IPS DF 4.7 (cell line): ENCODE results near the gene TENM4.
"Not testable (repeated sequence)": the region's sequence is repeated elsewhere in the genome, so short reads cannot be mapped to it uniquely, and the experiment has no call there.

Source experiments
- DNase-seq: peaks from one replicate; pipeline ENCODE4 v3.0.0-alpha.2; 2013; ENCODE audit warnings: low spot score; ENCODE audit errors: extremely low read depth

Gene TENM4

DNA sequence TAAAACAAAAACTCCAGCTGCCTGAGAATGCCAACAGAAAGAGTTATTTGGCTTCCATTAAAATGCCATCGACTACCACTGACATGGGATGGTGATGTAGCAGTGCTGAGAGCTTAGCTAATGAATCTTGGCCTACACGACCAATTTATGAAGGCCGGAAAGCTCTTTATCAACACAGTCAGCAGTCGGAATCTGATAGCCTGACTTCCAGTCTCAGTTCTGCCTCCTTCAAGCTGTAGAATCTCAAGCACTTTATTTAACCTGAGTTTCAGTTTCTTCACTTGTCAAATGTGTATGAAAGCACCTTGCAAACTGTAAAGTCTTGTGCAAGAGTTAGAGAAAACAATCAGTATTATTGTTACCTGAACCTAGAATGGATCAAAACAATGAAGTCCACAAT, 530.5 kb downstream of the TENM4 start:
- DNase-seq, result no peak

GRCh38 chr11:78909386-78909785, 531.4 kb downstream of the TENM4 start:
- DNase-seq, result no peak

- DNase-seq, result no peak
Measured at GRCh38 chr11:78907636-78908035, 533.2 kb downstream of the TENM4 start.

DNA sequence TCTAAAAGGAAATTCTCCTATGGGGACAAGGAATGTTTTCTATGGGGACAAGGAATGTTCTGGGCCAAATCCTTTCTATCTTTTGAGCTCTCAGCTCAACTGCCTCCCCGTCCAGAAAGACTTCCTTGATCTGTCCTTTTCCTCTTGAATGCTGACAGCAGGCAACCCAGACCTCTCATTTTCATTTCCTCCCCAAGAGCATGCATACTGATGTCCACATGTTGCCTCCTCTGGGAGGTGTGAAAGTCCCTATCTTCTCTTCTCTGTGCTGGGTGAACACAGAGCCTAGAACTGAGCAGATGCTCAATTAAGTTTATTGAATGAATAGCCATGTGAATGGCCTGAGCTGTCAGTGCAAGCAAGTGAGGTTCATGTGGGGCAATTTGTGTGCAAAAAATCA, 534.3 kb downstream of the TENM4 start:
- DNase-seq, result no peak

GRCh38 chr11:78905756-78906155, 535.1 kb downstream of the TENM4 start:
- no peak for DNase-seq

DNA sequence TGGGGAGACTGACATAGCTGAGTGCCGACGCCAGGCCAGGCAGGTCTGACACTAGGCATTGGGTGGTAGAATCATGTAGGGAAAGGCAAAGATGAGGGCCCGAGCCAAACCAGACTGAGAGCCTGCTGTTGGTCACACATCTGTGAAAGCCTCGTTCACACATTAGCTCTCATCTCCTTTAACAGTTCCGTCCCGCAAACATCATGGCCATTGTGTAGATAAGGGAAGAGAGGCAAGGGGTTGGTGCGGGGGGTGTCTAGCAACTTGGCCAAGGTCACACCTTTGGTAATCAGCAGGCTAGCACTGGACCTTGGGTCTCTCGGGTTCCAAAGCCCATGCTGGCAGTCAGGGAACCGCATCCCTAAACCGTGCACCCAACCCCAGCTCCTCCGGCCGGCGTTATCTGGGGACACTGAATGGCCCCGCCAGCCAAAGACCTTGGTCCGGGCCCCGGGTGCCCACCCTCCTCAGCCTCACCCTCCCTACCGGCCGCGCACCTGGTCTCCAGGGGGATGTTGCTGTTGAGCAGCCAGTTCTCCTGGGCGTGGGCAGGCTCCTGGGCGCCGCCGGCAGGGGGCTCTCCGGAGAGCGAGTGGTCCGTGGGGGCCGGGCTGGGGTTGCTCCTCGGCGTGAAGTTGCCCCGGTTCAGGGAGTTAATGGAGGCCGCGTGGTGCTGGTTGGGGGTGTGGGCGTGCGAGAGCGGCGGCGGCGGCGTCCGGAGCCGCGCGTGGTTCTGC, 537.9 kb downstream of the TENM4 start:
- no peak for DNase-seq

DNA sequence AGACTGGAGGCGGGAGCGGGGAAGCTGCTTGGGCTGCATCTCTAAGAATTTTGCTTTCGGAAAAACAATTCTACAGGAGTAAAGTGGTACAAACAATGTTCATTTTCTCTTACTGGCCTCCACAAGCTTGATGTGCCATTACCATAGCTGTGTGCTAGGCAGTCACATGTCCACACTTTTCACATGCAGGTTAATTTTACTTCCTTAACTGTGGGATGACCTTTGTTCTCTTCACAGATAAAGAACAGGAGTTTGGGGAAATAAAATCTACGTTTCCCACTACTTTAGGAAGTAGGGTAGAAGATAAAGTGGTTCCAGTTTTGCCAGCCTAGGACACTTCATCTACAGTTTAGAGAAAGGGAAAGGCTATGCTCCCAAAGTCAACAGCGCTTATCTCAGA, 539.0 kb downstream of the TENM4 start:
- DNase-seq, result no peak

GRCh38 chr11:78898266-78898775, 542.5 kb downstream of the TENM4 start:
- no peak for DNase-seq

GRCh38 chr11:78893996-78894395, 546.8 kb downstream of the TENM4 start:
- DNase-seq, result no peak

- no peak for DNase-seq
Measured at GRCh38 chr11:78889698-78890097, 551.1 kb downstream of the TENM4 start.

- DNase-seq, result no peak
Measured at GRCh38 chr11:78886616-78887015, 554.2 kb downstream of the TENM4 start.

GRCh38 chr11:78884761-78885160, 556.1 kb downstream of the TENM4 start:
- no peak for DNase-seq

- DNase-seq, result no peak
Measured at GRCh38 chr11:78883506-78883905, 557.3 kb downstream of the TENM4 start.

GRCh38 chr11:78879094-78879980, 561.5 kb downstream of the TENM4 start:
- not testable (repeated sequence) for DNase-seq

GRCh38 chr11:78878631-78879030, 562.2 kb downstream of the TENM4 start:
- DNase-seq, result no peak

DNA sequence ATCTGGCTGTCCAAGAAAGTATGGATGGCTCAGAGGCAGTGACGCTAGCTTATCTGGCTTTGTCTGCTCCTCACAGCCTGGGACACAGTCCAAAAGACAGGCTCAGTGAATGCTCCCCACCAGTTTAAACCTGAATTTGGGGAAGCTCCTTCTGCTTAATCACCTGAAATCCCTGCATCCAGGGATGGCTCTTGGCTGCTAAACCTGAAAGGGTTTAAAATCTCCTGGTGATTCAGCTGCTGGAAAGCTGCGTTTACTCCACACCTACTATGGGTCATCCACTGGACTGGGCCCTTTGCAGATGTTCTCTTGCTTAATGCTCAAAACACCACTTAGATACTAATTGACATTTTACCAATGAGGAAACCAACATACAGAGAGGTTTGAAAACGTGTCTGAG, 564.2 kb downstream of the TENM4 start:
- no peak for DNase-seq

- no peak for DNase-seq
Measured at GRCh38 chr11:78870655-78871054, 570.2 kb downstream of the TENM4 start.

- no peak for DNase-seq
Measured at GRCh38 chr11:78869293-78869692, 571.5 kb downstream of the TENM4 start.

DNA sequence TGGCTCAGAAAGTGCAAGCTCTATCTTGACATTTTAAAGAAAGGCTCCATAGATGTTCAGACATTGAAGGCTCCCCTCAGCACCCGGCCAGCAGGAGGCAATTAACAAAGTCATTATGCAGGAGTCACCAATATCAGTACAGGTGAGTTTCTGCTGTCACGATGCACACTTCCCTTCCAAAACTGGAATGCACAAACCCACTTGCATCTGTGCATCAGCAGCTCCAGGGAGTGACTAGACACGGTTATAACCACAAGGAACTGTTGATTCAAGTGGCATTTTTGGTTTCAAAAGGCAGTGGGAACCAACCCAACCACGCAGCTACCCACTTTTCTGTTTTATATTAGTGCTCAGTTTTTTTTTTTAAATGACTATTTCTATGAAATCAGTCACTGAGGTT, 572.3 kb downstream of the TENM4 start:
- no peak for DNase-seq

- DNase-seq, result no peak
Measured at GRCh38 chr11:78860720-78861422, 580.0 kb downstream of the TENM4 start.

DNA sequence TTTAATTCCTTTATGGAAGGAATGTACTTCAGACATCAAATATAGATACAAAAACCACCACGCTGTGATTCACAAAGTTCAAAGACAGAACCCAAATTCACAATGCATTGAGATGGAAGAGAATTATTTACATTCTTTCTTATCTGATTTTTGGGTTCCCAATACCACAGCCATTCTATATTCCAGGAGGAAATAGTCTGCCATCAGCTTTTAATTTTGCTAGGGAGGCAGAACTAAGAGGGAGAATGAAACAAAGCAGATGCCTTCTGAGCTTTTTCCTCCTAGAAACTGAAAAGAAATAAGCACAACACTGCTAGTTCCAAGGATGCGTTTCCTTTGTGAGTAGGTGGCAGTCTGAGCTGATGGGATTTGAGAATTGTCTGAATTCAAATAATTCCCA, 583.1 kb downstream of the TENM4 start:
- DNase-seq, result no peak

- DNase-seq, result no peak
Measured at GRCh38 chr11:78856211-78856610, 584.6 kb downstream of the TENM4 start.
